ENCODE measurements around the gene EEF1A2.

DNA sequence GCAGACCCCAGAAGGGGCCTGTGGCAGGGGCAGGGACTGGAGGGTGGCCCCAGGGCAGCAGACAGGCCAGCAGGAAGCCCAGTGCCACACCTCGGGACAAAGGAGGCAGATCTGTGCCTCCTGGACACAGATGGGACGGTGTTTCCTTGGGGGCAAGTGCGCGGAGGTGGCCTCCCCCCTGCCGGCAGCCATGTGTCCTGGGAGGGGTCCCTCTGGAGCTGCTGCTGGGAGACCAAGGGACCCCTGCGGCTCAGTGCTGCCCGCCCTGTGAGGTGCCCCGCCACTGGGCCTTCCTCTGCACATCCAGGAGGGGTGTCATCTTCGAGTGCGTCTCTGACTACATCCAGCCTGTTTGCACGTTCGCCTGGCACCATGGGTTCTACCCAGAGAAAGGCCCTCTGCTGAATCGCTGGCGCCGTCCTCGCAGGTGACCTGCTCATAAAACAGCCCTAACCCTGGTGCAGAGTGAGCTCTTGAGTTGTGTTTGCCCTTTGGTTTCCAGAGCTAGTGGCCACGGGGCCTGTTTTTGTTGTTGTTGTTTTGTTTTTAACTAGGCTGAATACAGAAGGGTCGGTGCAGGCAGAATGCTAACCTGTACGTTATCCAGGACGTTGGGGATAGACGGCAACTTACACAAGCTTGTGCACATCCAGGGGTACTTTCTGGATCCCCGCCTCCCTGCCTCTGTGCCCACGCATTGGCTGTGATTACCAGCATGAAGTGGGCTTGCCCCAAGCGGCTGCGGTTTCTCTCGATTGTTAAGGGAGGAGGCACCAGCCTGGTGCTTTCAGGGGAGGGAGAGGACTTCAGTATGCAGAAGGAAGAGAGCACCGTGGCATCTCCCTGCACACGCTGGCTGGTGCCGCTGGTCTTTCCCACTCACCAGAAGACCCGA lies 25.1 kb downstream of the EEF1A2 start:
- TF ChIP-seq EP300 (IDR thresholded peaks at IDR 0.05; ENCODE audit: borderline replicate concordance) (no peak), ZBTB7A (IDR thresholded peaks at IDR 0.05; ENCODE audit: low read depth) (no peak), RAD21 (IDR thresholded peaks at IDR 0.05; ENCODE audit: low read depth) (no peak), TAF1 (IDR thresholded peaks at IDR 0.05; ENCODE audit: low read depth) (no peak), CEBPB (IDR thresholded peaks at IDR 0.05) (no peak), EGR1 (IDR thresholded peaks at IDR 0.05) (no peak), TEAD4 (IDR thresholded peaks at IDR 0.05) (no peak), CREB1 (IDR thresholded peaks at IDR 0.05; ENCODE audit: low read depth) (no peak), YY1 (IDR thresholded peaks at IDR 0.05; ENCODE audit: low read depth) (no peak), NFIC (IDR thresholded peaks at IDR 0.05) (no peak)
- TF ChIP-seq, protein P1, sequence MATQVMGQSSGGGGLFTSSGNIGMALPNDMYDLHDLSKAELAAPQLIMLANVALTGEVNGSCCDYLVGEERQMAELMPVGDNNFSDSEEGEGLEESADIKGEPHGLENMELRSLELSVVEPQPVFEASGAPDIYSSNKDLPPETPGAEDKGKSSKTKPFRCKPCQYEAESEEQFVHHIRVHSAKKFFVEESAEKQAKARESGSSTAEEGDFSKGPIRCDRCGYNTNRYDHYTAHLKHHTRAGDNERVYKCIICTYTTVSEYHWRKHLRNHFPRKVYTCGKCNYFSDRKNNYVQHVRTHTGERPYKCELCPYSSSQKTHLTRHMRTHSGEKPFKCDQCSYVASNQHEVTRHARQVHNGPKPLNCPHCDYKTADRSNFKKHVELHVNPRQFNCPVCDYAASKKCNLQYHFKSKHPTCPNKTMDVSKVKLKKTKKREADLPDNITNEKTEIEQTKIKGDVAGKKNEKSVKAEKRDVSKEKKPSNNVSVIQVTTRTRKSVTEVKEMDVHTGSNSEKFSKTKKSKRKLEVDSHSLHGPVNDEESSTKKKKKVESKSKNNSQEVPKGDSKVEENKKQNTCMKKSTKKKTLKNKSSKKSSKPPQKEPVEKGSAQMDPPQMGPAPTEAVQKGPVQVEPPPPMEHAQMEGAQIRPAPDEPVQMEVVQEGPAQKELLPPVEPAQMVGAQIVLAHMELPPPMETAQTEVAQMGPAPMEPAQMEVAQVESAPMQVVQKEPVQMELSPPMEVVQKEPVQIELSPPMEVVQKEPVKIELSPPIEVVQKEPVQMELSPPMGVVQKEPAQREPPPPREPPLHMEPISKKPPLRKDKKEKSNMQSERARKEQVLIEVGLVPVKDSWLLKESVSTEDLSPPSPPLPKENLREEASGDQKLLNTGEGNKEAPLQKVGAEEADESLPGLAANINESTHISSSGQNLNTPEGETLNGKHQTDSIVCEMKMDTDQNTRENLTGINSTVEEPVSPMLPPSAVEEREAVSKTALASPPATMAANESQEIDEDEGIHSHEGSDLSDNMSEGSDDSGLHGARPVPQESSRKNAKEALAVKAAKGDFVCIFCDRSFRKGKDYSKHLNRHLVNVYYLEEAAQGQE (IDR thresholded peaks at IDR 0.05; ENCODE audit: low read depth): no peak; the same call in 1 of the 2 replicates
